A549 (cell line): Measurements from ENCODE around the gene EPN2.

Experiments
- CBX8 ChIP-seq: fragments of 200-600 bp; sonication (generic); IDR thresholded peaks from 2 replicates; pipeline ENCODE4 v1.6.1; 2016
- MAZ ChIP-seq: fragments of 150-350 bp; IDR thresholded peaks from 2 replicates; pipeline ENCODE4 v1.6.1; 2014; ENCODE audit warnings: antibody characterized with exemption, low read depth, low read length, borderline replicate concordance
- TF ChIP-seq, protein P1 (sequence below): fragments of >200 bp; sonication (Bioruptor Twin); formaldehyde crosslinking; IDR thresholded peaks from 3 replicates; pipeline ENCODE4 v1.5.1; 2016

DNA sequence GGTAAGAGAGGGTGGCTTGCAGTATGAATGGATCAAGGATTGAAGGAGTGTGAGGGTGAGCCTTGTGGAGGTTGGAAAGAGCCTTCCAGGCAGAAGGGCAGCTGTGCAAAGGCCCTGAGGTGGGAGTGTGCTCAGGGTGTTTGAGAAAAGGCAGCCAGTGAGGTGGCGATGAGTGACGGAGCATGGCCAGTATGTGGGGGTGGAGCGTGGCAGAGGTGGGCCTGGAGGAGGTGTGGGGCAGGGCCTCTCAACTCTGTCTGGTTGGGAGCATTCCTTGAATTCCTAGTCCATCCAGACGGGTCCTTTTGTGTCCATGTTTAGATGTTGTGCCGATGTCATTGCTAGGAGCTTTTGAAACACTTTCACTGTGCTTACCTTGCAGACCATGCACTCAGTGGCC is 51.3 kb downstream of the EPN2 start:
- TF ChIP-seq MAZ (no peak), CBX8 (no peak)
- TF ChIP-seq, protein P1, sequence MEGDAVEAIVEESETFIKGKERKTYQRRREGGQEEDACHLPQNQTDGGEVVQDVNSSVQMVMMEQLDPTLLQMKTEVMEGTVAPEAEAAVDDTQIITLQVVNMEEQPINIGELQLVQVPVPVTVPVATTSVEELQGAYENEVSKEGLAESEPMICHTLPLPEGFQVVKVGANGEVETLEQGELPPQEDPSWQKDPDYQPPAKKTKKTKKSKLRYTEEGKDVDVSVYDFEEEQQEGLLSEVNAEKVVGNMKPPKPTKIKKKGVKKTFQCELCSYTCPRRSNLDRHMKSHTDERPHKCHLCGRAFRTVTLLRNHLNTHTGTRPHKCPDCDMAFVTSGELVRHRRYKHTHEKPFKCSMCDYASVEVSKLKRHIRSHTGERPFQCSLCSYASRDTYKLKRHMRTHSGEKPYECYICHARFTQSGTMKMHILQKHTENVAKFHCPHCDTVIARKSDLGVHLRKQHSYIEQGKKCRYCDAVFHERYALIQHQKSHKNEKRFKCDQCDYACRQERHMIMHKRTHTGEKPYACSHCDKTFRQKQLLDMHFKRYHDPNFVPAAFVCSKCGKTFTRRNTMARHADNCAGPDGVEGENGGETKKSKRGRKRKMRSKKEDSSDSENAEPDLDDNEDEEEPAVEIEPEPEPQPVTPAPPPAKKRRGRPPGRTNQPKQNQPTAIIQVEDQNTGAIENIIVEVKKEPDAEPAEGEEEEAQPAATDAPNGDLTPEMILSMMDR, result no peak
